GM12878 (cell line): ENCODE results near the gene LRP5. TPM values are rescaled to one million over a fixed set of nuclear protein-coding genes. Genes with fewer than 3 reads are reported as not detected.

ENCODE experiments used
- ATAC-seq: fragments of 200-7000 bp; cut with Tn5 transposase; 3 replicates; pipeline ENCODE4 v1.9.1; 2020; ENCODE audit warnings: mild to moderate bottlenecking, moderate library complexity
- BruUV-seq: library from RNA; stranded (reverse); fragments of 400-500 nt; replicated peaks from 2 replicates; lab custom pipeline; 2021; lab: Mats Ljungman, UMichigan
- CTCF ChIA-PET: fragments of 300-600 bp; sonication (Branson Sonifier 250); formaldehyde crosslinking; extraction: SDS; loops from one replicate; lab custom pipeline; 2021; ENCODE audit warnings: inconsistent platforms; lab: Yijun Ruan, JAX
- POLR2A ChIA-PET: fragments of 350-600 bp; formaldehyde crosslinking; extraction: SDS; loops from one replicate; lab custom pipeline; 2021; ENCODE audit warnings: inconsistent platforms; lab: Charles Lee
- RAD21 ChIA-PET: fragments of 300-600 bp; sonication (Branson Sonifier 250); formaldehyde crosslinking; loops from one replicate; lab custom pipeline; 2023; ENCODE audit warnings: antibody characterized with exemption; ENCODE audit not compliant: unreplicated experiment; lab: Charles Lee
- SMC1A ChIA-PET: fragments of 300-600 bp; sonication (Branson Sonifier 250); formaldehyde crosslinking; loops from one replicate; lab custom pipeline; 2023; ENCODE audit not compliant: unreplicated experiment, uncharacterized antibody; lab: Charles Lee
- DNase-seq: peaks from one replicate; pipeline ENCODE4 v3.0.0-alpha.2; 2011; ENCODE audit warnings: low read depth, low spot score
- FAIRE-seq: peaks from 3 replicates; lab custom pipeline; 2011; peaks lifted over from hg19 to GRCh38; lab: Jason Lieb, UNC
- H2AFZ ChIP-seq: 2 replicates; pipeline ENCODE4 v1.6.0; 2011; ENCODE audit warnings: low read depth, low read length, control low read depth; ENCODE audit not compliant: control insufficient read depth
- H3K27ac ChIP-seq: 2 replicates; pipeline ENCODE4 v1.5.1; 2011; ENCODE audit warnings: control low read depth; ENCODE audit not compliant: control insufficient read depth, insufficient read depth
- H3K27me3 ChIP-seq, 2 experiments: replicated peaks in 1 of 2; 2 replicates each; pipeline versions ENCODE4 v1.6.0 to v1.6.1; 2011; ENCODE audit warnings: low read length in 1 of 2; ENCODE audit not compliant: control insufficient read depth in 2 of 2, insufficient read depth in 2 of 2
- H3K36me3 ChIP-seq, 2 experiments: 2 replicates each; pipeline ENCODE4 v1.5.1; 2011; ENCODE audit warnings: low read length in 1 of 2; ENCODE audit not compliant: control insufficient read depth in 2 of 2, insufficient read depth in 2 of 2
- H3K4me1 ChIP-seq: 2 replicates; pipeline ENCODE4 v1.6.1; 2011; ENCODE audit warnings: mild to moderate bottlenecking, low read length, moderate library complexity, mixed read lengths; ENCODE audit not compliant: control insufficient read depth, insufficient read depth
- H3K4me2 ChIP-seq: 2 replicates; pipeline ENCODE4 v1.6.0; 2011; ENCODE audit warnings: control low read depth; ENCODE audit not compliant: control insufficient read depth, insufficient read depth
- H3K4me3 ChIP-seq: fragments of 200-600 bp; sonication (generic); 2 replicates; pipeline ENCODE4 v1.5.1; 2016
- H3K79me2 ChIP-seq: 2 replicates; pipeline ENCODE4 v1.6.0; 2011; ENCODE audit warnings: low read length; ENCODE audit not compliant: control insufficient read depth, insufficient read depth
- H3K9ac ChIP-seq: 2 replicates; pipeline ENCODE4 v1.8.0; 2011; ENCODE audit warnings: low read length, control low read depth, mixed read lengths; ENCODE audit not compliant: control insufficient read depth, insufficient read depth
- H3K9me3 ChIP-seq: replicated peaks from 3 replicates; pipeline ENCODE4 v1.5.1; 2011; ENCODE audit warnings: mild to moderate bottlenecking, low read length; ENCODE audit not compliant: control insufficient read depth, insufficient read depth
- H4K20me1 ChIP-seq: 2 replicates; pipeline ENCODE4 v1.6.0; 2011; ENCODE audit not compliant: control insufficient read depth, insufficient read depth
- BHLHE40 ChIP-seq, 2 experiments: fragments of 450-650 bp in 1 of 2; IDR thresholded peaks; 2 replicates each; pipeline ENCODE4 v1.6.1; 2011 to 2017; ENCODE audit warnings: low read depth in 2 of 2, borderline replicate concordance in 1 of 2, improper control_type of control experiment in 1 of 2, low read length in 1 of 2, mild to moderate bottlenecking in 1 of 2
- HDAC2 ChIP-seq: fragments of 200-600 bp; sonication (generic); IDR thresholded peaks from 2 replicates; pipeline ENCODE4 v1.6.1; 2017
- KDM1A ChIP-seq: fragments of 200-600 bp; sonication (generic); IDR thresholded peaks from 2 replicates; pipeline ENCODE4 v1.6.1; 2016; ENCODE audit warnings: borderline replicate concordance
- LARP7 ChIP-seq: fragments of 450-650 bp; IDR thresholded peaks from 2 replicates; pipeline ENCODE4 v1.6.1; 2017; ENCODE audit warnings: mild to moderate bottlenecking
- NBN ChIP-seq: fragments of 450-650 bp; IDR thresholded peaks from 2 replicates; pipeline ENCODE4 v1.6.1; 2016
- RUNX3 ChIP-seq: IDR thresholded peaks from 2 replicates; pipeline ENCODE4 v1.6.1; 2012; ENCODE audit warnings: low read length, inconsistent platforms
- ZBED1 ChIP-seq: IDR thresholded peaks from 2 replicates; pipeline ENCODE4 v1.6.1; 2016; ENCODE audit warnings: borderline replicate concordance
- WGBS: methylation state at CpG from one replicate; pipeline ENCODE4 v1.1.6; 2016; ENCODE audit warnings: low lambda C conversion rate; ENCODE audit not compliant: insufficient replicate concordance, insufficient coverage; ENCODE audit errors: missing lambda C conversion rate; 5-methylcytosine and 5-hydroxymethylcytosine counted together
- in situ Hi-C: fragments of 300-500 bp; cut with MboI; formaldehyde crosslinking; loops from 9 replicates; pipeline ENCODE4 v1.14.3; 2018; ENCODE audit warnings: mixed read lengths
- intact Hi-C: fragments of 100-400 bp; cut with micrococcal nuclease; formaldehyde crosslinking; loops from one replicate; pipeline ENCODE4 v1.14.2; 2022; ENCODE audit not compliant: unreplicated experiment
- polyA plus RNA-seq, 11 experiments: library from polyadenylated mRNA; depleted of rRNA in 4 of 11; unstranded in 6 of 11; stranded (reverse) in 5 of 11; fragments of >200 nt; fragmentation: Nextera tagmentation in 4 of 11; fragmentation: Illumina TruSeq in 1 of 11; extraction: Ambion mirVana in 4 of 11; extraction: Trizol in 1 of 11; gene quantifications; 1 replicate in 1 of 11; 2 replicates in 10 of 11; pipeline versions ENCODE4 v1.2.1 to v1.2.3, GENCODE V29; 2011 to 2016; ENCODE audit warnings: inconsistent platforms in 2 of 11, missing spikeins in 2 of 11, low read depth in 1 of 11
- total RNA-seq, 4 experiments: library from RNA; depleted of rRNA in 3 of 4; stranded (reverse); fragments of >200 nt in 3 of 4; fragmentation: Illumina TruSeq in 1 of 4; extraction: Trizol in 1 of 4; gene quantifications; 2 replicates each; pipeline versions ENCODE4 v1.2.1 to v1.2.3, GENCODE V29; 2013 to 2021
- TF ChIP-seq, protein P1 (sequence below): fragments of 450-650 bp; IDR thresholded peaks from 2 replicates; pipeline ENCODE4 v1.6.1; 2018; ENCODE audit warnings: borderline replicate concordance, mild to moderate bottlenecking; ENCODE audit not compliant: partially characterized antibody
- TF ChIP-seq, protein P2 (sequence below): fragments of 450-650 bp; formaldehyde crosslinking; IDR thresholded peaks from 2 replicates; pipeline ENCODE4 v1.4.0; 2022; ENCODE audit warnings: mild to moderate bottlenecking, moderate library complexity
- TF ChIP-seq, protein P3 (sequence below): fragments of 450-650 bp; IDR thresholded peaks from 2 replicates; pipeline ENCODE4 v1.6.1; 2016; ENCODE audit warnings: mild to moderate bottlenecking
- TF ChIP-seq, protein P4 (sequence below): IDR thresholded peaks from 2 replicates; pipeline ENCODE4 v1.6.1; 2011; ENCODE audit warnings: borderline replicate concordance, low read depth, mild to moderate bottlenecking, moderate library complexity, mixed read lengths, low read length; ENCODE audit not compliant: insufficient read depth; ENCODE audit errors: extremely low read length
- TF ChIP-seq, protein P5 (sequence below): fragments of 450-650 bp; IDR thresholded peaks from 2 replicates; pipeline ENCODE4 v1.6.1; 2018; ENCODE audit warnings: mild to moderate bottlenecking, low read depth, moderate library complexity; ENCODE audit not compliant: partially characterized antibody

Gene LRP5
- total and polyA plus RNA-seq, 10 of the 15 experiments (the other 5 are each of a cell fraction or from before 2014, with no cell fraction given) = 0.37 to 34.0 (median 6.6) TPM

DNA sequence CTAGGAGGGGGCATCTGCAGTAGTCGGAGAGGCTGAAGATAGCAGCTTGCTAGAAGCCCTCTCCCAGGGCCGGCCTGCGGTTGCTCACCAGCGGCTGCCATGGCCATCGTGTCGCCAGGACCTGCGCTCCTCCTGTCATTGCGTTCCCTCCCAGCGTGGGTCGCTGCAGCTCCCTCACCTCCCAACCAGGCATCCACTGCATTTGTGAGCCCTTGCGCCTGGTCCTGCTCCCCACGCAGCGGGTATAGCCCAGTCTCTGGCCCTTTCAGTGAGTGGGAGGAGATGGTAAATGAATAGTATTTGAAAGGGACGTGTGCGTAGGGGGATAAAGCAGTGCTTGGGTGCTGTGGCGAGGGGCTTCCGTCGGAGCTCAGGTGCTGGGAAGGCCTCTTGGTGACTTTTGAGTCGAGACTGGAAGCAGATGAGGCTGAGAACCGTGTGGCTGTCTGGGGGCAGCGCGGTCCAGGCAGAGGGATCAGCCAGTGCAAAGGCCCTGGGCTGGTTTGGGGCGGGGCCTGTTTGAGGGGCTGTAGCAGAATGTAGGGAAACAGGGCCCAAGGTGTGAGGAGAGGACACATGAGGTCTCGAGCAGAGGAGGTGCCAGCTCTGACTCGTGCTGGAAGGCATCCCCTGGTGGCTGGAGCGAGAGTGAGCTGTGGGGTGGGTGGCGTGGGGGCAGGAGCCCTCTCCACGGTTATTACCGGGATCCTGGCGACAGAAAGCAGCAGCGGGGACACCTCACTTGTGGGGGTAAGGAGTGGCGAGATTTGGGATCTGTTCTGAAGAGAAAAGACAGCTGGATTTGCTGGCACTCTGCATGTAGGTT, 39.3 kb downstream of the LRP5 start:
- ChIA-PET POLR2A (no interaction called here), CTCF (no interaction called here), SMC1A (no interaction called here), RAD21 (no interaction called here)
- BruUV-seq = no TSS peak
- peaks cover 2% of the 10 kb centered on the region; the same call in 1 of the 2 replicates for H3K79me2 ChIP-seq
- 76% methylated on average over 32 of the region's 32 CpGs for WGBS
- H3K9ac ChIP-seq = no peak overlapping the region
- H3K36me3 ChIP-seq = no peaks in the 10 kb centered on the region; a peak in 3 of 4 replicates
- no peaks in the 10 kb centered on the region for H3K9me3 ChIP-seq
- intact Hi-C loops (no loop called here), in situ Hi-C loops (no loop called here)
- H3K27me3 ChIP-seq = no peaks in the 10 kb centered on the region
- no peaks in the 10 kb centered on the region for H4K20me1 ChIP-seq
- H2AFZ ChIP-seq = no peak overlapping the region
- no peak for DNase-seq
- H3K4me3 ChIP-seq = no peak overlapping the region
- no peak overlapping the region for H3K4me2 ChIP-seq
- H3K27ac ChIP-seq = no peak overlapping the region
- no peaks in the 10 kb centered on the region for H3K4me1 ChIP-seq
- no peak for FAIRE-seq
- no peak for ATAC-seq
- no peak for TF ChIP-seq BHLHE40 (IDR thresholded peaks at IDR 0.05; ENCODE audit: borderline replicate concordance in 1 of 2, low read depth in 2 of 2, low read length in 1 of 2)
- TF ChIP-seq KDM1A = no peak
- TF ChIP-seq, protein P1, sequence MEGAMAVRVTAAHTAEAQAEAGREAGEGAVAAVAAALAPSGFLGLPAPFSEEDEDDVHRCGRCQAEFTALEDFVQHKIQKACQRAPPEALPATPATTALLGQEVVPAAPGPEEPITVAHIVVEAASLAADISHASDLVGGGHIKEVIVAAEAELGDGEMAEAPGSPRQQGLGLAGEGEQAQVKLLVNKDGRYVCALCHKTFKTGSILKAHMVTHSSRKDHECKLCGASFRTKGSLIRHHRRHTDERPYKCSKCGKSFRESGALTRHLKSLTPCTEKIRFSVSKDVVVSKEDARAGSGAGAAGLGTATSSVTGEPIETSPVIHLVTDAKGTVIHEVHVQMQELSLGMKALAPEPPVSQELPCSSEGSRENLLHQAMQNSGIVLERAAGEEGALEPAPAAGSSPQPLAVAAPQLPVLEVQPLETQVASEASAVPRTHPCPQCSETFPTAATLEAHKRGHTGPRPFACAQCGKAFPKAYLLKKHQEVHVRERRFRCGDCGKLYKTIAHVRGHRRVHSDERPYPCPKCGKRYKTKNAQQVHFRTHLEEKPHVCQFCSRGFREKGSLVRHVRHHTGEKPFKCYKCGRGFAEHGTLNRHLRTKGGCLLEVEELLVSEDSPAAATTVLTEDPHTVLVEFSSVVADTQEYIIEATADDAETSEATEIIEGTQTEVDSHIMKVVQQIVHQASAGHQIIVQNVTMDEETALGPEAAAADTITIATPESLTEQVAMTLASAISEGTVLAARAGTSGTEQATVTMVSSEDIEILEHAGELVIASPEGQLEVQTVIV = no peak
- TF ChIP-seq, protein P2, sequence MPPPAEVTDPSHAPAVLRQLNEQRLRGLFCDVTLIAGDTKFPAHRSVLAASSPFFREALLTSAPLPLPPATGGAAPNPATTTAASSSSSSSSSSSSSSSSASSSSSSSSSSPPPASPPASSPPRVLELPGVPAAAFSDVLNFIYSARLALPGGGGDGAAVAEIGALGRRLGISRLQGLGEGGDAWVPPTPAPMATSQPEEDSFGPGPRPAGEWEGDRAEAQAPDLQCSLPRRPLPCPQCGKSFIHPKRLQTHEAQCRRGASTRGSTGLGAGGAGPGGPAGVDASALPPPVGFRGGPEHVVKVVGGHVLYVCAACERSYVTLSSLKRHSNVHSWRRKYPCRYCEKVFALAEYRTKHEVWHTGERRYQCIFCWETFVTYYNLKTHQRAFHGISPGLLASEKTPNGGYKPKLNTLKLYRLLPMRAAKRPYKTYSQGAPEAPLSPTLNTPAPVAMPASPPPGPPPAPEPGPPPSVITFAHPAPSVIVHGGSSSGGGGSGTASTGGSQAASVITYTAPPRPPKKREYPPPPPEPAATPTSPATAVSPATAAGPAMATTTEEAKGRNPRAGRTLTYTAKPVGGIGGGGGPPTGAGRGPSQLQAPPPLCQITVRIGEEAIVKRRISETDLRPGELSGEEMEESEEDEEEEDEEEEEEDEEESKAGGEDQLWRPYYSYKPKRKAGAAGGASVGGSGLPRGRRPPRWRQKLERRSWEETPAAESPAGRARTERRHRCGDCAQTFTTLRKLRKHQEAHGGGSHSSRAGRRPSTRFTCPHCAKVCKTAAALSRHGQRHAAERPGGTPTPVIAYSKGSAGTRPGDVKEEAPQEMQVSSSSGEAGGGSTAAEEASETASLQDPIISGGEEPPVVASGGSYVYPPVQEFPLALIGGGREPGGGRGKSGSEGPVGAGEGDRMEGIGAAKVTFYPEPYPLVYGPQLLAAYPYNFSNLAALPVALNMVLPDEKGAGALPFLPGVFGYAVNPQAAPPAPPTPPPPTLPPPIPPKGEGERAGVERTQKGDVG = no peak
- TF ChIP-seq HDAC2 = no peak
- no peak for TF ChIP-seq LARP7
- TF ChIP-seq, protein P3, sequence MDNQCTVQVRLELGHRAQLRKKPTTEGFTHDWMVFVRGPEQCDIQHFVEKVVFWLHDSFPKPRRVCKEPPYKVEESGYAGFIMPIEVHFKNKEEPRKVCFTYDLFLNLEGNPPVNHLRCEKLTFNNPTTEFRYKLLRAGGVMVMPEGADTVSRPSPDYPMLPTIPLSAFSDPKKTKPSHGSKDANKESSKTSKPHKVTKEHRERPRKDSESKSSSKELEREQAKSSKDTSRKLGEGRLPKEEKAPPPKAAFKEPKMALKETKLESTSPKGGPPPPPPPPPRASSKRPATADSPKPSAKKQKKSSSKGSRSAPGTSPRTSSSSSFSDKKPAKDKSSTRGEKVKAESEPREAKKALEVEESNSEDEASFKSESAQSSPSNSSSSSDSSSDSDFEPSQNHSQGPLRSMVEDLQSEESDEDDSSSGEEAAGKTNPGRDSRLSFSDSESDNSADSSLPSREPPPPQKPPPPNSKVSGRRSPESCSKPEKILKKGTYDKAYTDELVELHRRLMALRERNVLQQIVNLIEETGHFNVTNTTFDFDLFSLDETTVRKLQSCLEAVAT = no peak
- TF ChIP-seq, protein P4, sequence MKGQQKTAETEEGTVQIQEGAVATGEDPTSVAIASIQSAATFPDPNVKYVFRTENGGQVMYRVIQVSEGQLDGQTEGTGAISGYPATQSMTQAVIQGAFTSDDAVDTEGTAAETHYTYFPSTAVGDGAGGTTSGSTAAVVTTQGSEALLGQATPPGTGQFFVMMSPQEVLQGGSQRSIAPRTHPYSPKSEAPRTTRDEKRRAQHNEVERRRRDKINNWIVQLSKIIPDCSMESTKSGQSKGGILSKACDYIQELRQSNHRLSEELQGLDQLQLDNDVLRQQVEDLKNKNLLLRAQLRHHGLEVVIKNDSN = no peak
- TF ChIP-seq, protein P5, sequence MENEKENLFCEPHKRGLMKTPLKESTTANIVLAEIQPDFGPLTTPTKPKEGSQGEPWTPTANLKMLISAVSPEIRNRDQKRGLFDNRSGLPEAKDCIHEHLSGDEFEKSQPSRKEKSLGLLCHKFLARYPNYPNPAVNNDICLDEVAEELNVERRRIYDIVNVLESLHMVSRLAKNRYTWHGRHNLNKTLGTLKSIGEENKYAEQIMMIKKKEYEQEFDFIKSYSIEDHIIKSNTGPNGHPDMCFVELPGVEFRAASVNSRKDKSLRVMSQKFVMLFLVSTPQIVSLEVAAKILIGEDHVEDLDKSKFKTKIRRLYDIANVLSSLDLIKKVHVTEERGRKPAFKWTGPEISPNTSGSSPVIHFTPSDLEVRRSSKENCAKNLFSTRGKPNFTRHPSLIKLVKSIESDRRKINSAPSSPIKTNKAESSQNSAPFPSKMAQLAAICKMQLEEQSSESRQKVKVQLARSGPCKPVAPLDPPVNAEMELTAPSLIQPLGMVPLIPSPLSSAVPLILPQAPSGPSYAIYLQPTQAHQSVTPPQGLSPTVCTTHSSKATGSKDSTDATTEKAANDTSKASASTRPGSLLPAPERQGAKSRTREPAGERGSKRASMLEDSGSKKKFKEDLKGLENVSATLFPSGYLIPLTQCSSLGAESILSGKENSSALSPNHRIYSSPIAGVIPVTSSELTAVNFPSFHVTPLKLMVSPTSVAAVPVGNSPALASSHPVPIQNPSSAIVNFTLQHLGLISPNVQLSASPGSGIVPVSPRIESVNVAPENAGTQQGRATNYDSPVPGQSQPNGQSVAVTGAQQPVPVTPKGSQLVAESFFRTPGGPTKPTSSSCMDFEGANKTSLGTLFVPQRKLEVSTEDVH = no peak
- no peak for TF ChIP-seq ZBED1
- TF ChIP-seq NBN = no peak
- TF ChIP-seq RUNX3 = no peak
